ENCODE results near the gene TCL1B. TPM values are rescaled to one million over a fixed set of nuclear protein-coding genes. Genes with fewer than 3 reads are reported as not detected.
"Not testable (repeated sequence)": the region's sequence is repeated elsewhere in the genome, so short reads cannot be mapped to it uniquely, and the experiment has no call there.

The TCL1B gene
- total and polyA plus RNA-seq, 4 donors, result 0.19 TPM; not detected in 3

DNA sequence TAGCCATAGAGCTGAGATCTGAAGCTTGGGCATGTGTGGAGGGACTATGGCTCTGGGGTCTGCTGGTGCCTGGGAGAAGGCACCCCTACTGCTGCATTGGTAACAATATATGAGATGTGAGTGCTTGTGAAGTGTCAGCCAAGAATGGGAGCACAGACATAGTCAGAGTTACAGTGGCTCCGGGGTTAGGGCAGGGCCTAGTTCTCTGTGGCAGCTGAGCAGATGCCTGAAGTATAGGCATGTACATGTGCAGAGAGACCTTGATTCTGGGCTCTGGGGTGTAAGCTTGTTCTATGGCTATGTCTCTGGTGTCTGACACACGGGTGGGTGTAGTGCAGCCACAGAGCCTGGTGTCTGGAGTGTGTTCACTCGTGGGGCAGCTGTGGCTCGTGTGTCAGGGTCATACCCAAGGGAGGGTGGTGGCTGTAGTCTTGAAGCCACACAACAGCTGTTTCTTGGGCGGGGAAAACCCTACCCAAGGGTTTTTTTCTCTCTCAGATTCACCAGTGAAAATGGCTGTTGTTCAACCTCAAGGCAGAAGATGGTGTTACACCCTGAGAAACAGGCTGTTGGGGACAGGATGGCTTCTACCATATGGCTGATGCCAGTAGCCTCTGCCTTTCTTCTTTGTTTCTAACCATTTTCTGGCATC, 39.6 kb downstream of the TCL1B start (continued):
- TF ChIP-seq YY1 (IDR thresholded peaks at IDR 0.05) (no peak), EGR1 (IDR thresholded peaks at IDR 0.05; ENCODE audit: low read depth in 2 of 2) (no peak), SP1 (IDR thresholded peaks at IDR 0.05) (no peak)

DNA sequence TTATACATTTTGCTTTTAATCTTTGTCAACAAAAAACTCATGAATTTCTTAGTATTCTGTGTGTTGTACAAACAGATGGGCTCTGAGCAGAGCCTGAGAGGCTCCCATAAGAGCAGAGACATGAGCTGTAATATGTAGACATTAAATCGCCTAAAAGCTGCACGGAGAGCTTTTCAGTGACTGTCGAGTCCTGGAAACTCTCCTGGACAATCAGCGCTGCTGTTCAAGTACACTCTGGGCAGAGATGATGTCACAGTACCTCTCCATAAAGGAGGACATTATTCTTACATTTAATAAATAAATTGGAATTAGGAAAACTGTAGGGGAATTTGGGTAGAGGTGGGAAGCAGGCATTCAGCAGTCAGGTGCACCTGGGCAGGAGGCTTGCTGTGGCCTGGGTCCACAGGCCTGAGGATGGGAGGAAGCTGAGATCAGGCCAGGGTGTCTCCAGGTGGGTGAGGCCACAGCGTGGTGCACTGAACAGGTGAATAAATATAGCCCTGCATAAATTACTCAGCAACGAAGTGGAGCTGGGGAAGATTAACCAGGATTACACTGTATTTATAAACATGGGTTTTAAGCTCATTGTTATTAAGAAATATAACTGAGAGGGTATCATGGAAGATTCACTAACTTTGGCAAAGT, 41.0 kb downstream of the TCL1B start:
- H3K27ac ChIP-seq (ENCODE audit: low read depth in 1 of 2, low read length in 2 of 2), result no peak overlapping the region
- no peak overlapping the region for H3K4me3 ChIP-seq (ENCODE audit: low read depth in 1 of 3, low read length in 3 of 3)
- no peaks in the 10 kb centered on the region for H3K36me3 ChIP-seq (ENCODE audit: control insufficient read depth in 4 of 4, insufficient read depth in 3 of 4, low read depth in 1 of 4, low read length in 3 of 4)
- peaks cover 0 to 3% (median 0%) of the 10 kb centered on the region in 4 donors for H3K27me3 ChIP-seq (ENCODE audit: control insufficient read depth in 4 of 4, insufficient read depth in 4 of 4, low read length in 3 of 4)
- TF ChIP-seq, protein P1, sequence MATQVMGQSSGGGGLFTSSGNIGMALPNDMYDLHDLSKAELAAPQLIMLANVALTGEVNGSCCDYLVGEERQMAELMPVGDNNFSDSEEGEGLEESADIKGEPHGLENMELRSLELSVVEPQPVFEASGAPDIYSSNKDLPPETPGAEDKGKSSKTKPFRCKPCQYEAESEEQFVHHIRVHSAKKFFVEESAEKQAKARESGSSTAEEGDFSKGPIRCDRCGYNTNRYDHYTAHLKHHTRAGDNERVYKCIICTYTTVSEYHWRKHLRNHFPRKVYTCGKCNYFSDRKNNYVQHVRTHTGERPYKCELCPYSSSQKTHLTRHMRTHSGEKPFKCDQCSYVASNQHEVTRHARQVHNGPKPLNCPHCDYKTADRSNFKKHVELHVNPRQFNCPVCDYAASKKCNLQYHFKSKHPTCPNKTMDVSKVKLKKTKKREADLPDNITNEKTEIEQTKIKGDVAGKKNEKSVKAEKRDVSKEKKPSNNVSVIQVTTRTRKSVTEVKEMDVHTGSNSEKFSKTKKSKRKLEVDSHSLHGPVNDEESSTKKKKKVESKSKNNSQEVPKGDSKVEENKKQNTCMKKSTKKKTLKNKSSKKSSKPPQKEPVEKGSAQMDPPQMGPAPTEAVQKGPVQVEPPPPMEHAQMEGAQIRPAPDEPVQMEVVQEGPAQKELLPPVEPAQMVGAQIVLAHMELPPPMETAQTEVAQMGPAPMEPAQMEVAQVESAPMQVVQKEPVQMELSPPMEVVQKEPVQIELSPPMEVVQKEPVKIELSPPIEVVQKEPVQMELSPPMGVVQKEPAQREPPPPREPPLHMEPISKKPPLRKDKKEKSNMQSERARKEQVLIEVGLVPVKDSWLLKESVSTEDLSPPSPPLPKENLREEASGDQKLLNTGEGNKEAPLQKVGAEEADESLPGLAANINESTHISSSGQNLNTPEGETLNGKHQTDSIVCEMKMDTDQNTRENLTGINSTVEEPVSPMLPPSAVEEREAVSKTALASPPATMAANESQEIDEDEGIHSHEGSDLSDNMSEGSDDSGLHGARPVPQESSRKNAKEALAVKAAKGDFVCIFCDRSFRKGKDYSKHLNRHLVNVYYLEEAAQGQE (IDR thresholded peaks at IDR 0.05), result no peak
- no peak for TF ChIP-seq RXRA (IDR thresholded peaks at IDR 0.05)
- TF ChIP-seq SP1 (IDR thresholded peaks at IDR 0.05), result no peak
- no peak for TF ChIP-seq JUND (IDR thresholded peaks at IDR 0.05)
- TF ChIP-seq, protein P2, sequence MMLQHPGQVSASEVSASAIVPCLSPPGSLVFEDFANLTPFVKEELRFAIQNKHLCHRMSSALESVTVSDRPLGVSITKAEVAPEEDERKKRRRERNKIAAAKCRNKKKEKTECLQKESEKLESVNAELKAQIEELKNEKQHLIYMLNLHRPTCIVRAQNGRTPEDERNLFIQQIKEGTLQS (IDR thresholded peaks at IDR 0.05), result no peak
- TF ChIP-seq FOXA1 (IDR thresholded peaks at IDR 0.05), result no peak
- no peak for TF ChIP-seq TAF1 (conservative IDR thresholded peaks at IDR 0.05)
- TF ChIP-seq HNF4A (conservative IDR thresholded peaks at IDR 0.05), result no peak
- TF ChIP-seq FOXA2 (IDR thresholded peaks at IDR 0.05), result no peak
- no peak for TF ChIP-seq GABPA (IDR thresholded peaks at IDR 0.05 in 1 of 2, conservative IDR thresholded peaks at IDR 0.05 in 1 of 2)
- TF ChIP-seq, protein P3, sequence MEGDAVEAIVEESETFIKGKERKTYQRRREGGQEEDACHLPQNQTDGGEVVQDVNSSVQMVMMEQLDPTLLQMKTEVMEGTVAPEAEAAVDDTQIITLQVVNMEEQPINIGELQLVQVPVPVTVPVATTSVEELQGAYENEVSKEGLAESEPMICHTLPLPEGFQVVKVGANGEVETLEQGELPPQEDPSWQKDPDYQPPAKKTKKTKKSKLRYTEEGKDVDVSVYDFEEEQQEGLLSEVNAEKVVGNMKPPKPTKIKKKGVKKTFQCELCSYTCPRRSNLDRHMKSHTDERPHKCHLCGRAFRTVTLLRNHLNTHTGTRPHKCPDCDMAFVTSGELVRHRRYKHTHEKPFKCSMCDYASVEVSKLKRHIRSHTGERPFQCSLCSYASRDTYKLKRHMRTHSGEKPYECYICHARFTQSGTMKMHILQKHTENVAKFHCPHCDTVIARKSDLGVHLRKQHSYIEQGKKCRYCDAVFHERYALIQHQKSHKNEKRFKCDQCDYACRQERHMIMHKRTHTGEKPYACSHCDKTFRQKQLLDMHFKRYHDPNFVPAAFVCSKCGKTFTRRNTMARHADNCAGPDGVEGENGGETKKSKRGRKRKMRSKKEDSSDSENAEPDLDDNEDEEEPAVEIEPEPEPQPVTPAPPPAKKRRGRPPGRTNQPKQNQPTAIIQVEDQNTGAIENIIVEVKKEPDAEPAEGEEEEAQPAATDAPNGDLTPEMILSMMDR (IDR thresholded peaks at IDR 0.05; ENCODE audit: low read depth, low read length, missing input control), result no peak
- TF ChIP-seq HNF4G (IDR thresholded peaks at IDR 0.05), result no peak
- TF ChIP-seq, protein P4, sequence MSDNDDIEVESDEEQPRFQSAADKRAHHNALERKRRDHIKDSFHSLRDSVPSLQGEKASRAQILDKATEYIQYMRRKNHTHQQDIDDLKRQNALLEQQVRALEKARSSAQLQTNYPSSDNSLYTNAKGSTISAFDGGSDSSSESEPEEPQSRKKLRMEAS (IDR thresholded peaks at IDR 0.05), result no peak
- no peak overlapping the region for H3K9ac ChIP-seq (ENCODE audit: low read depth in 1 of 2, low read length in 2 of 2)
- H3K9me3 ChIP-seq (ENCODE audit: control insufficient read depth in 4 of 4, low read length in 3 of 4), result peaks cover 2 to 6% (median 3%) of the 10 kb centered on the region in 4 donors
- H3K4me1 ChIP-seq (ENCODE audit: control insufficient read depth in 4 of 4, insufficient read depth in 4 of 4, low read length in 3 of 4), result no peaks in the 10 kb centered on the region
- WGBS, result 66% methylated on average over 6 of the region's 6 CpGs
- DNase-seq (ENCODE audit: low spot score), result no peak

DNA sequence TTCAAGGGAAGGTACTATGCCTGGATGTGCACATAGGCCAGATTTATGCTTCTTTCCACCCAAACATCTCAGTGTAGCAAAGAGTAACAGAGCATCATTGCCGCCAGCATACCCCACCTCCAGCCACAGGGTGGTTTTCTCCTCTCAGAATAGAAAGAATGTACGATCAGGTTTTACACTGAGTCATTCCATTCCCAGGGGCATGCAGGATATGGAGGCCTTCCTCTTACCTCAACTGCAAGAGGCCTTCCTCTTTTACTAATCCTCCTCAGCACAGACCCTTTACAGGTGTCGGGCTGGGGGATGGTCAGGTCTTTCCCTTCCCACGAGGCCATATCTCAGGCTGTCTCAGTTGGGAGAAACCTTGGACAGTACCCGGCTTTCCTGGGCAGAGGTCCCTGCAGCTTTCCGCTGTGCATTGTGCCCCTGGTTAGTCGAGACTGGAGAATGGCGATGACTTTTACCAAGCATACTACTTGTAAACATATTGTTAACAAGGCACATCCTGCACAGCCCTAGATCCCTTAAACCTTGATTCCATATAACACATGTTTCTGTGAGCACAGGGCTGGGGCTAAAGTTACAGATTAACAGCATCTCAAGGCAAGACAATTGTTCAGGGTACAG, 43.3 kb downstream of the TCL1B start:
- not testable (repeated sequence) for H3K27ac ChIP-seq (ENCODE audit: low read depth in 1 of 2, low read length in 2 of 2); DNase-seq (ENCODE audit: low spot score); H3K27me3 ChIP-seq (ENCODE audit: control insufficient read depth in 4 of 4, insufficient read depth in 4 of 4, low read length in 3 of 4); H3K9me3 ChIP-seq (ENCODE audit: control insufficient read depth in 4 of 4, low read length in 3 of 4); H3K4me1 ChIP-seq (ENCODE audit: control insufficient read depth in 4 of 4, insufficient read depth in 4 of 4, low read length in 3 of 4); H3K36me3 ChIP-seq (ENCODE audit: control insufficient read depth in 4 of 4, insufficient read depth in 3 of 4, low read depth in 1 of 4, low read length in 3 of 4); H3K9ac ChIP-seq (ENCODE audit: low read depth in 1 of 2, low read length in 2 of 2); H3K4me3 ChIP-seq (ENCODE audit: low read depth in 1 of 3, low read length in 3 of 3)
- 71% methylated on average over 8 of the region's 8 CpGs for WGBS

Data from liver (tissue), 9 donors.